ENCODE results near the gene NAPEPLD.

The NAPEPLD gene

DNA sequence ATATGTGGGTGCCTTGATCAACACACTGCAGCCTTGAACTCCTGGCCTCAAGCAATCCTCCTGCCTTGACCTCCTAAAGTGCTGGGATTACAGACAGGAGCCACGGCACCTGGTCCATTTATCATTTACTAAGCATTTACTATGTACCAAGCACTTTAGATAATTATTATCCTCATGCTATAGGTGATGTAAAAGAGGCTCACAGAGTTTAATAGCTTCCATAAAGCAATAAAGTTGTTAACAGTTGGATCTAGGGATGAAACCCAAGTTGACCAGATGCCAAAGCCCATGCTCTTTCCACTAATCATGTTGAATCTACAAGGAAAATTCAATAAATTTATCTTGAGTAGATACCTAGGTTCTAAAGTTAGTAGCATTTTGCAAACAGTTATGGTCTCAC lies 5.0 kb downstream of the NAPEPLD start:
- DNase-seq (ENCODE audit: low spot score), result no peak

DNA sequence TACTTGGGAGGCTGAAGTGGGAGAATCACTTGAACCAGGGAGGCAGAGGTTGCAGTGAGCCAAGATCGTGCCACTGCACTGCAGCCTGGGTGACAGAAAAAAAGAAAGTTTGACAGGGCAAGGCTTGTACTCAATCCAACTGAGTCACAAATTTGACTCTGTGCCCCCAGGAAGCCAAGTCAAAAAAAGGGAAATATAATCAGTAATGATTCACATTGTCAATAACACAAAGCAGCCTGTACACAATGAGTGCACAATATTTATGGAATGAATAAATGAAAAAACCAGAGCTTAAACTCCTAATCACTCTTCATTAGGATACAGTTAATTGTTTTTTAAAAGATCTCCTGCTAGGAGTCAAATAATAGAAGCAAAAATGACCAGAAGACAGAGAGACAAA lies 6.4 kb downstream of the NAPEPLD start:
- DNase-seq (ENCODE audit: low spot score), result no peak

DNA sequence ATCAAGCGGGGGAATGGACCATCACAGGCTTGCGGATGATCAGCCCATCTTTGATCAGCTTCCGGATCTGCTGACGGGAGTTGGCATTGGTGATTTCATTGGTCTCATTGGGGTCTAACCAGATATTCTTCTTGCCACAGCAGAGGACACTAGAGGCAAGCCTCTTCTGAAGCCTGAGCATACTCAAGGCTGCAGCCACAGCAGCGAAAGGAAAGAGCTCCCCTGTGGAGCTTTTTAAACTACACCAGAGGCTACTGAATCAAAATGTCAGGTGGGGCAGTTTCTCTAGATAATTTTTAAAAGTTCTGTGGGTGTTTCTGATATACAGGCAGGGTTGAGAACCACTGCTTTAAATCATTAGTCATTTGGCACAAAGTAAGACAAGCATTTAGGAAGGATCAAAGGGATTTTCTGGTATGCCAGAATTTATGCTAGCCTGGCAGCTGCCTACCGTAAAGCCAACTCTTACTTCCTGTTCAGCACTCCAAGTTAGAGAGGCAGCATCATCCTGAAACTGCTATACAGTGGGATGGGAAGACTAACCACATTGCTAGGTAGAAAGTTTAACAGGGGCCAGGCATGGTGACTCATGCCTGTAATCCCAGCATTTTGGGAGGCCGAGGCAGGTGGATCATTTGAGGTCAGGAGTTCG lies 7.0 kb downstream of the NAPEPLD start:
- no peak for DNase-seq (ENCODE audit: low spot score)

DNA sequence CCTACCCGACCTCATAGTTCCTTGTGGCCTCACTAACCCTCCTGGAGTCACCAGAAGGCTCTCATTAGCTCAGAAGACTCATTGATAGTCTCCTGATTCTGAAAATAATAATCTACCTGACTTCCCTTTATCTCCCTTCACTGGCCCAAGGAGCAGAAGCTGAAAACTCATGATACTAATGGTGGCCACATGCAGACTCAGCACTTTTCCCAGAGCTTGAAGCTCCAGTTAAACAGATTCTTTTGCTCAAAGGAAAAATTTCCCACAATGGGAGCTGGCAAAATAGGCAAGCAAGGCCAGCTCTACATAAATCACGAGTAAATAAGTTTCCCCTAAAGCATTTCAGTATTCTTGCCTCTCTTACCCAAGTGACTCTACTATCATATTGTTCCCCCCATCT lies 8.2 kb downstream of the NAPEPLD start:
- DNase-seq (ENCODE audit: low spot score), result no peak

DNA sequence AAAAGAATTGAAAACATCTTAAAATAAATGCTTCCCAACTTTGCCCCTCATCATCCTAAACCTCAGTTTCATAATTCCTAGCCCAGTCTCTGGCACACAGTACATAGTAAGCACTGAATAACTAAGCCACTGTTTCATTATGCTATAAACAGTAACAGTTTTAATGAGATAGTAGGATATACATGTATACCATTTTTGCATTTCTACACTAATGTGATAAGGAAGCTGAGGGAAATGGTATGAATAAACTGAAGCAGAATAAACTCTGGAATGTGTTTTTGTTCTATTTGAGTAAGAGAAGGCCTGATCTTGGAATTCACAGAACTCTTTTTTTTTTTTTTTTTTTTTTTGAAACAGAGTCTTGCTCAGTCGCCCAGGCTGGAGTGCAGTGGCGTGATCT lies 8.8 kb downstream of the NAPEPLD start:
- no peak for DNase-seq (ENCODE audit: low spot score)

DNA sequence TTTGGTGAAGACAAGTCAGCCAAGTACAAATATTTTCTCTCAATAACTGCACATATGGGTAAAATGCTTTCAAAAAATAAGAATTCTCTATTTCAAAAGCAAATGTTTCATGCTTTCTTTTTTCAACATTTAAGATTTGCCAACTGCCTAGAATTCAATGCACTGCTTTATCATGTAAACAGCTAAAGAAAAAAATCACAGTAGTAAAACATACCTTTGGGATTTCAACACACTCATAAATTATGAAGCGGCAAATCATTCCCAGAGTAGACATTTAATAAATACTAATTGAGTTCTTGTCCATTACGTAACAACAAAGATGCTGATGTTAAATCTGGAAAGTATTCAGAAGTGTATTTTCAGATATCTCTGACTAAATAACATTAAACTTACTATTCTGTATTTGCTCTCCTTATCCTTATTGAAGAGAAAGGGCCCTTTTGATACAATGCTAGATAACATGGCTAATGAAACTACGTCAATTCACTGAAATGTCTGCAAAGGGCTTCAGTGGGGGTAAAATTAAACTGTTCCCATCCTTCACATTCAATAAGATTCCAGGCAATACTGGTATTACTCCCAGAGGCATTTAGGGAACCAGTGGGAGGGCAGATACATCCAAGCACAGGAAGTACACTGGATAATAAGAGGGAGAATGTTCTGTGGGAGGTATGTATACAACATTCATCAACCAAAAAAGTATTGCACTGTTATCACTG lies 13.9 kb downstream of the NAPEPLD start:
- peak; percentile 13 for DNase-seq (ENCODE audit: low spot score)

DNA sequence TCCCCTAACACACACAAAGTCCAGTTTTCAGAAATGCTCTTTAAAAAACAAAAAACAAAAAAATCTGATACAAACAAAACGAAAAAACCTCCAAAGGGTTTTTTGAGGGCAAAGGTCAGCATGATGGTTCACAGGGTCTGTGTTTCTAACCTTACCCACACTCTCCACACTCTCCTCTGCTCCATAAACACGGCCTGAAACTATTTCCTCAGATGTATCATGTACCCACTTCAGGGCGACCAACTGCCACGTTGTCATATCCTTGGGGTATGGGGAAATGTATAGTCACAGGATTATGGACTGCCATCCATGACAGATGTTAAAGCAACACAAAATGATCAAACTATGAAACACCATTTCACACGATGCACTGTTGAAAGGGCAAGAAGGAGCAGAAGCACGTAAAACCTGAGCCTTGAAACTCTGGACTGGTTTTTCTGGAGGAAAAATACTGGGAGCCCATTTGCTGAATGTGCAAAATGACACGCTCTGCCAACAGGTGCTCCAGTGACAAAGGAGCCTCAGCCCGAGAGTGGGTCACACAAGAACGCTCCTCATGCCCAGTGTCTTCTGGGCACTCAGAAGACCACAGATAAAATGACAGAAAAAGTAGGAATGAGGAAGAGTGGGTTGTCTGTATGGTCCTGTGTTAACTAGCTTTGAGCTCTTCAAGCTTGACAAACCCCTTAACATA lies 15.8 kb downstream of the NAPEPLD start:
- no peak for DNase-seq (ENCODE audit: low spot score)

DNA sequence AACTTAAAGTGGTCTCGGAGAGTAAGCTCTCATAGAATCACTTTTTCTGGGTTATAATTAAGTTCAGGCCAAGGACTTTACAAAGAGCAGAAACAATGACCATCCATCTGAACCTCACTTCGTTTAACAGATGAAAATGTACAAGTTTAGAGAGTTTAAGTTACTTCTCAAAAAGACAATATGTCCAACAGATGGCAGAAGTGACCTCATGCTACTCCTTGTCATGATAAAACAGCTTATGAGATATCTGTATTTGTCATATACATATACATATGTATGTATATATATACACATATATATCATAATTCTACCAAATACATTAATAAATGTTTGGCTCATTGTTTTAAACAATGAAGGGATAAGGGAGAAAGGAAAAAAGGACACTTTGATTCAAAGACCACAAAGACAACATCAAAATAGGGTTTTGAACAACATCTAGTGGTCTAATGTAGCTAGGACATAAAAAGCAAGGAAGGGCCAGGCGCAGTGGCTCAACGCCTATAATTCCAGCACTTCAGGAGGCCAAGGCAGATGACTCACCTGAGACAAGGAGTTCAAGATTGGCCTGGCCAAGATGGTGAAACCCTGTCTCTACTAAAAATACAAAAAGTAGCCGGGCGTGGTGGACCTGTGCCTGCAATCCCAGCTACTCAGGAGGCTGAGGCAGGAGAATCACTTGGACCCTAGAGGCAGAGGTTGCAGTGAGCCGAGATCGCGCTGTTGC lies 17.8 kb downstream of the NAPEPLD start:
- no peak for DNase-seq (ENCODE audit: low spot score)

DNA sequence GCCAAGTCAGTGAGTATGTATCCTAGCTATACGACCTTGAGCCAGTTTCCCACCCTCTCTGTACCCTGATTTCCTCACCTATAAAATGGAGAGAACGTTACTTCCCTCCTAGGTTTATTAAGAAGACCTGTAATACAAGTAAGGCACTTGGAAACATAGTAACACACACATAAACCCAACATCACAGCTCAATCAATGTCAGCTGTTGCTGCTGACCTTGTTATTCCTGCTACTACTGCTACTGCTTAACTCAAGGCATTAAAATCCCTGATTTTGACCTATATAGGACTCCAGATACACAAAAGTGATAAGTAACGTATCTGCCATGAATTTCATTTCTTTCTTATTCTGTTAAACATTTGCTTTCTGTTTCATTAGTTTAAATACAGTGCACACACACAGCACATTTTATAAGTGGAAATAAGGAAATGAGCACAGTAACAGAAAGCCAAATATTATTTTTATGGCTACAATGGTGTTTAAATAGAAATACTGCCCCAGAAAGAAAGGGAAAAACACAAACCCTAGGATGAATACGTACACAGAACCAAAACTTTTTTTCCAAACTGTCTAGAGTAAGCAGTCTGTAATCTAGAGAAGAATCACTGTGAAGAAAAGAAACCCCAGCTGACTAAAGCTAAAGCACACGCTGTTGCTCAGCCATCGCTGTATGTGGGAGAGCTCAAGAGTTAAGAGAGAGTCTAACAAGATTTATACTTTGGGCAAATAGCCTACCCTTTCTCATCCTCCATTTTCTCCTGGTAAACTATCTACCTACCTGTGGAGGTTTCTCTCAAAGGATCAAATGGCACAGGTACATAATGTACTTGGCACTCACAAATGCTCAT lies 19.0 kb downstream of the NAPEPLD start:
- no peak for DNase-seq (ENCODE audit: low spot score)

DNA sequence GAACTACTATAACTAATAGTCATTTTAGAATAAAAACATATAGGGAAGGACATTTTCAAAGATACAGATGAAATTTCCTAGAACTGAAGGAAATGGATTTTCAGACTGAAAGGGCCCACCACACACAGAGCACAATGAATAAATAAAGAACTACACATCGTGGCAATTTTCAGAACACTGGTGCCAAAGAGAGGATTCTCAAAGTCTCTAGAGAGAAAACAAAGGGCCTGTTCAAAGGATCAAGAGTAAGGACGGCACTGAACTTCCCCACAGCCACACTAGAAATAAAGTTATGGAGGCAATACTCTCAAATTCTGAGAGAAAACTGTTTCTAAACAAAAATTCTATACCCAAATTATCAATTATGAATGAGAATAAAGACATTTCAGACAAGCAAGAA lies 21.9 kb downstream of the NAPEPLD start:
- DNase-seq (ENCODE audit: low spot score), result no peak

DNA sequence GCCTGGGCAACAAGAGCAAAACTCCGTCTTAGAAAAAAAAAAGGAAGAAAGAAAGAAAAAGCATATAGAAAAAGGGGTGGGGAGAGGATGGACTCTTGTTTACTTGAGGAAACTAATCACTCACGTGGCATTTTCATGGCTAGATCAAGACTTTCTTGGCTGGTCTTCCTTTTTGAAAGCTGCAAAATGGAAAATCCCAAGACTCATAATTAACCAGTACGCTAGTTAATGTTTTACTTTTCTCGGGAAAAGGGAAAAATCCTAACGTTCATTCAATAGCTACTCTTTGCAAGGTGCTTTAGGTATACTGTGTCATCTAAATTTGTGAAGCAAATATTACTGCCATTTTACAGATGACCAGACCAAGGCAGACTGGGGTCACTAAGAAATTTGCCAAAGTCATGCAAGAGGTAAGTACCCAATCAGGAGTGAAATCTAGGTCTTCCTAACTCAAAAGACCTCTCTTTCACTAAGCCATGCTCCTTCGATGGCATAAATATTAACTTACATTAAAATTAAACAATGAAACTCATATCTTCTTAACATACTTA lies 24.4 kb downstream of the NAPEPLD start:
- DNase-seq (ENCODE audit: low spot score), result no peak

DNA sequence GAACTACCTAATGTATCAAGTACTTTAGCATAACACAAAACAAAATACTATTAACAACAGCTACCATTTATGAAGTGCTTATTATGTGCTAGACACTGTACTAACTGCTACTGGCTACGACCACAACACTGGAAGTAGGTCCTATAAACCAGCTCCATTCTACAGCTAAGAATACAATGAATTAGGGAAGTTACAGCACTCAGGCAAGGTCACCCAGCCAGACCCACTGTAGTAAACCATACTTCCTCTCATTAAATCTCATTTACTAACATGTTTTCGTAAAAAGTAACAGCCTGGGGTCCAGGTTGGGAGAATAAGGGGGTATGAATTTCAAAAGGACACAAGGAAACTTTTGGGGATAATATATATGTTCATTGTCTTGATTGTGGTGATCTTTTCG lies 25.4 kb downstream of the NAPEPLD start:
- no peak for DNase-seq (ENCODE audit: low spot score)

DNA sequence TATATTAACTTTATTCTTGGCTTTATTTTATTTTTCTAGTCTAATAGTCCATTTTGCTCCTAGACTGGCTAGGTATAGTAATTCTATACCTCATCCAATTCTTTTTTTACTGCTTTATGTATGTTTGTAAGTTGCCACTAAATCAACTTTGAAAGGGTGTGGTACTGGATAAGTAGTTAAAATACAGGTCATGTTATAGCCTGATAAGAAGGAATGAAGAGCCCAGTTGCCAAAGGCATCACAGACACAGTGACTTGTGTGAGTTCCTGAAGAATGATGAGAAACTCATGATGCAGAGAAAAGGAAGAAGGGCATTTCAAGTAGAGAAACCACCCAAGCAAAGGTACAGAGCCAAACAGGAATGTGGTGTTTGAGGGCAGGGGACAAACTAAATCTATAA lies 27.3 kb downstream of the NAPEPLD start:
- no peak for DNase-seq (ENCODE audit: low spot score)

DNA sequence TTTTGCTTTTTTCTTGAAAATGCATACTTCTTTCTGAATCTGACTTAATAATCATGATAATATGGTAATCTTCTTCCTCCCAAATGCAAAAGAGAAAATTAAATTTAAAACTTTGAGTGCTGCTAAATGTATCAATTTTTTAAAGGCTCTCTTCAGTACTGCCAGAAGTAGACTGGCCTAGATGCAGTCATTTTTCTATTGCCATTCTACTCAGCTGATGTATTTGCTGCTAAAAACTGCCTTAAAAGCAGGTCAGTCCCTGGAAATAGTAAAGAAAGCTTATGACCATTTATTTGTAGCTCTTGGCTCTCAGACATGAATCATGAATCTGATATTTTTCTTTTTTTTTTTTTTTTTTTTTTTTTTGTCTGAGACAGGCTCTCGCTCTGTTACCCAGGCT lies 28.5 kb downstream of the NAPEPLD start:
- no peak for DNase-seq (ENCODE audit: low spot score)

DNA sequence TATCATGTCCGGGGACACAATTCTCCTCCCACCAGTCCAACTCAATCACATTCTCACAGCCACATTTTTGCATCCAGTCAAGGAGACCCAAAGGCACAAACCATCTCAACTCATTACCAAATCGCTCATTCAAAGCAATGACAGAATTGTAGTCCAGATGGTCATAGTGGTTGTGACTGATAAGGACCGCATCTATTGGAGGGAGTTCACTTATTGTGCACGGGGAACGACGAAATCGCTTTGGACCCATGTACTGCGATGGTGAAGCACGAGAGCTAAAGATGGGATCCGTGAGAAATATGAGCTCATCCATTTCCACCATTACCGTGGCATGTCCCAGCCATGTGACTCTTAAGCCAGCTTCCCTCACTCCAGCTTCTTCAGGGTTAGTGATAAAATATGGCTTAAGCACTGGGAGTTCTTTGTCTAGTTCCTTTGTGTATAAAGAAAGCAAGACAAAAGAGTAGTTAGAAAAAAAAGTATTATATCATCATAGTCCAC lies 29.1 kb downstream of the NAPEPLD start:
- DNase-seq (ENCODE audit: low spot score), result no peak

DNA sequence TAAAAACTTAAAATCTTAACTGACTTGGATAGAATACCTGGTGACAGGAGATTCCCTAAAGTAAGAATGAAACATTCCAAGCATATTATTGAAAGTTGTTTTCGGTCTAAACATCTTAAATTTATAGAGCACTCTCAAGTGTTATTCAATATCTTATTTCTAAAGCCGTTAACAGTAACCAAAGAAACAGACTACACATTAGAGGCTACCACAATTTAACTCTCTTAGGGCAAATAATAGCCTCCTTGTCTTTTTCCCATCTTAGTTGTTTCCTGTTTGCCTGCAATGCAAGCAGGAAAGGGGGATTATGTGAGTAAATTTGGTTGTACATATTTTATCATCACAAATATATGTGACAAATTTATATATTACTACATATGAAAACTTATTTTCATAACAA lies 31.4 kb downstream of the NAPEPLD start:
- DNase-seq (ENCODE audit: low spot score), result no peak

DNA sequence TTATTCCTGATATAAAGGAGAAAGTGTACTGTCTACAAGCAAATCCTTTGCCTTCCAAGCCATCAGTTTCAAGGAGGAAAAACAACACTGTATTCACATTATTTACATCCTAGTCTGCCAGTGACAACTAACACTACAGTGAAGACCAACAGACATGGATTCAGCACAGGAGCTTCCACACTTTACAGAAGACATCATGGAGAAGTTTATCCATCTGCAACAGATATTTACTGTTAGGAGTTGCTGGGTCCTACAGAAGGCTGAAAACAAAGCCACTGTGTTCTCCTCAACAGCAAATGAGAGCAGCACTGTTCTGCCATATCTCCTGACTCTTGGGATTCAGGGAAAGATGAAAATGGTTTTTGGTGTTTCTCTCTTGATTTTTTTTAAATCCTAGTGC lies 31.9 kb downstream of the NAPEPLD start:
- no peak for DNase-seq (ENCODE audit: low spot score)

DNA sequence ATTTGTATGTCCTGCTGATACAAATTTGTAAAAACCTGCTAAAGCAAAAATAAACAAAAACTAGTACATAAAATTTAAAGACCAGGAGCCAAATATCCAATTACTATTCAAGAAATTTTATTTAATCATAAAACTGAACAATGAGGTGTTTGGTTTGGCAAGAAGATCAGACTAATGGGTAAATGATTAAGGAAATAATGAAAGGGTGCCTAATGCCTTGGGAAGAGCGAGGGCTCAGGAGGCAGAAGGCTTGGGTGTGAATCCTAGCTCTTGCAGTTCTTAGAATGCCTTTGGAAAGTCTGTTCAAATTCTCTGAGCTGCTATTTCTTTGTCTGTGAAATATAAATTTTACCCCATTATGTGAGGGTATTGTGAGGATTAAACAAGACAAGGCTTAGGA lies 32.4 kb downstream of the NAPEPLD start:
- DNase-seq (ENCODE audit: low spot score), result no peak

DNA sequence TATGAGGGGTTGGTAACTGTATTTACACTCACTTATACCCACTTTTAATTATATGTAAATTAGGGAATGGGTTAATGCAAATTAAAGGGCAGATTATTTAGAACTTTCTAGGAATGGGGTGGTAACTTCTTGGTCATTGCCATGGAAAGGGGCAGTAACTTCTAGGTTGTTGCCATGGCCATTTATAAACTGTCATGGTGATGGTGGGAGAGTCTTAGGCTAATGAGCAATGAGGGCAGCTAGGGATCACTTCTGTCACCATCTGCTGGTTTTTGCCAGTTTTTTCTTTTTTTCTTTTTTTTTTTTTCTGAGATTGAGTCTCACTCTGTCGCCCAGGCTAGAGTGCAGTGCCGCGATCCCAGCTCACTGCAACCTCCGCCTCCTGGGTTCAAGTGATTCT lies 33.1 kb downstream of the NAPEPLD start:
- DNase-seq (ENCODE audit: low spot score), result no peak

DNA sequence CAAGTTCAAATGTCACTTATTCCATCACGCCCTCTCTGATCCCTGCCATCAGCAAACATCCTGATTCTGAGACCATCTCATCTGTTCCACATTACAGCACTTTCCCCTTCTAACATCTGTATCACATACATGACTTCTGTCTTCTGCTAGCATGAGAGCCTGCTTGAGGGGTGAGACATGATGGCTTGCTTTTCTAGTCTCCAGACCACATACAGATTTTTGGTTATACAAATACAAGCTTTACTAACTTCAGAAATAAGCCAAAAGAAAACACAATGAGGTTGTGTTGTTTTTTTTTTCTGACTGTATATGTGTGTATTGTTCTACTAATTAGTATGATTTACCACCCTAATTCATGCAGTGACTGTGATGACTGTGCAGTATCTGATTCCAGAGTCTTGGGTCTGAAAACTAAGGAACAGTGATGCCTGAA lies 34.3 kb downstream of the NAPEPLD start:
- no peak for DNase-seq (ENCODE audit: low spot score)

DNA sequence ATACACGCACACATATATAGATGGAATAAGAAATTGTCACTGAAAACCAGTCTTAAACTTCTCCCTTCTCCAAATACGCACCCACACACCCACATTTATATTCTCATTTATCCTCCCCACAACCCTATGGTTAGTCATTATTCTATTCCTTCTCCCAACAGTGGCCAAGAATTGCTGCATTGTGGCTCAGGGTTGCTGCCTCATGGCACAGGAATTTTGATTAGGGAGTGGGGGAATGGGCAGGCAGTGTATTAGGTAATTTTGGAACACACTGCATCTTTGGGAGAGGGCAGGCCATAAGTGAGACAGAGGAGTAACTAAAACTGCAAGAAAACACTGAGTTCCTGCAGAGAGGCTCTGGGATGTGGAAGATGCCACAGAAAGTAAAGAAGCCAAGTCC lies 35.7 kb downstream of the NAPEPLD start:
- peak; percentile 84 for DNase-seq (ENCODE audit: low spot score)

Data from GM03348 (cell line).